Loucy (cell line): Measurements from ENCODE around the gene RAD51B.
A peak's percentile ranks its signal among the peaks of the same experiment; 100 is the strongest.

Experiments used
- H2AFZ ChIP-seq: fragments of 200-600 bp; sonication (generic); 2 replicates; pipeline ENCODE4 v1.6.0; 2016; ENCODE audit warnings: antibody characterized with exemption, mild to moderate bottlenecking, low read length, moderate library complexity
- H3F3A ChIP-seq: fragments of 200-600 bp; 2 replicates; pipeline ENCODE4 v1.6.0; 2016; ENCODE audit warnings: antibody characterized with exemption, low read depth, mild to moderate bottlenecking
- H3K27me3 ChIP-seq: fragments of 200-600 bp; sonication (generic); 2 replicates; pipeline ENCODE4 v1.6.1; 2014; ENCODE audit warnings: low read length, mild to moderate bottlenecking; ENCODE audit not compliant: insufficient read depth, poor library complexity, severe bottlenecking
- H3K36me3 ChIP-seq: fragments of 200-600 bp; sonication (generic); 2 replicates; pipeline ENCODE4 v1.6.1; 2016; ENCODE audit warnings: low read length; ENCODE audit not compliant: insufficient read depth
- H3K4me1 ChIP-seq: fragments of 200-600 bp; sonication (generic); 2 replicates; pipeline ENCODE4 v1.5.1; 2014; ENCODE audit warnings: low read length, mild to moderate bottlenecking; ENCODE audit not compliant: insufficient read depth, poor library complexity, severe bottlenecking
- H3K4me2 ChIP-seq: fragments of 200-600 bp; sonication (generic); 2 replicates; pipeline ENCODE4 v1.6.0; 2014; ENCODE audit warnings: antibody characterized with exemption, low read length, low read depth, mild to moderate bottlenecking; ENCODE audit not compliant: poor library complexity, severe bottlenecking
- H3K4me3 ChIP-seq: fragments of 200-600 bp; sonication (generic); 2 replicates; pipeline ENCODE4 v1.5.1; 2014; ENCODE audit warnings: low read length, mild to moderate bottlenecking, mixed read lengths; ENCODE audit not compliant: poor library complexity, severe bottlenecking
- H3K79me2 ChIP-seq: fragments of 200-600 bp; sonication (generic); 2 replicates; pipeline ENCODE4 v1.6.1; 2014; ENCODE audit warnings: low read length; ENCODE audit not compliant: insufficient read depth
- H3K9ac ChIP-seq: fragments of 200-600 bp; sonication (generic); 2 replicates; pipeline ENCODE4 v1.6.0; 2014; ENCODE audit warnings: mild to moderate bottlenecking, low read depth, low read length, moderate library complexity; ENCODE audit not compliant: poor library complexity, severe bottlenecking
- H3K9me2 ChIP-seq: fragments of 200-600 bp; sonication (generic); replicated peaks from 2 replicates; pipeline ENCODE4 v1.6.1; 2016; ENCODE audit warnings: low read depth, low read length, mixed read lengths
- H3K9me3 ChIP-seq: fragments of 200-600 bp; sonication (generic); 2 replicates; pipeline ENCODE4 v1.6.1; 2014; ENCODE audit warnings: mild to moderate bottlenecking, antibody characterized with exemption, low read length, low read depth; ENCODE audit not compliant: insufficient read depth
- H4K20me1 ChIP-seq: fragments of 200-600 bp; sonication (generic); 2 replicates; pipeline ENCODE4 v1.6.0; 2014; ENCODE audit warnings: antibody characterized with exemption, low read length, mild to moderate bottlenecking; ENCODE audit not compliant: insufficient read depth, poor library complexity, severe bottlenecking
- CTCF ChIP-seq: fragments of 200-600 bp; sonication (generic); conservative IDR thresholded peaks from 2 replicates; pipeline ENCODE4 v1.5.1; 2014; ENCODE audit warnings: mild to moderate bottlenecking, antibody characterized with exemption, low read length
- EZH2phosphoT487 ChIP-seq: fragments of 200-600 bp; IDR thresholded peaks from 2 replicates; pipeline ENCODE4 v1.6.1; 2018; ENCODE audit warnings: antibody characterized with exemption, mild to moderate bottlenecking, moderate library complexity, borderline replicate concordance

The RAD51B gene

DNA sequence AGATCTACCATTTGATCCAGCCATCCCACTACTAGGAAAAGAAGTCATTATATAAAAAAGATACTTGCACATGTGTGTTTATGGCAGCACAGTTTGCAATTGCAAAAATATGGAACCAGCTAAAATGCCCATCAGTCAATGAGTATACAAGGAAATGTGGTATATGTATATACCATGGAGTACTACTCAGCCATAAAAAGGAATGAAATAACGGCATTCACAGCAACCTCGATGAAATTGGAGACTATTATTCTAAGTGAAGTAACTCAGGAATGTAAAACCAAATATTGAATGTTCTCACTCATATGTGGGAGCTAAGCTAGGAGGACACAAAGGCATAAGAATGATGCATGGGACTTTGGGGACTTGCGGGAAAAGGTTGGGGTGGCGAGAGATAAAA is 402.6 kb downstream of the RAD51B start:
- H3K36me3 ChIP-seq, result no peaks in the 10 kb centered on the region
- H4K20me1 ChIP-seq, result no peaks in the 10 kb centered on the region
- no peaks in the 10 kb centered on the region for H3K9me3 ChIP-seq
- H3F3A ChIP-seq, result no peaks in the 10 kb centered on the region
- H2AFZ ChIP-seq, result no peak overlapping the region
- TF ChIP-seq CTCF (no peak), EZH2phosphoT487 (no peak)
- H3K79me2 ChIP-seq, result no peaks in the 10 kb centered on the region
- no peaks in the 10 kb centered on the region for H3K27me3 ChIP-seq
- peaks cover 13% of the 10 kb centered on the region for H3K4me1 ChIP-seq
- H3K9me2 ChIP-seq, result no peaks in the 10 kb centered on the region
- no peak overlapping the region for H3K4me3 ChIP-seq
- no peak overlapping the region for H3K9ac ChIP-seq
- no peak overlapping the region for H3K4me2 ChIP-seq

- Histone ChIP-seq H3K9ac (no peak overlapping the region), H3K9me2 (no peaks in the 10 kb centered on the region), H3K27me3 (no peaks in the 10 kb centered on the region), H3K4me1 (peaks cover 8% of the 10 kb centered on the region), H3K36me3 (no peaks in the 10 kb centered on the region), H2AFZ (no peak overlapping the region), H3K4me2 (no peak overlapping the region), H3K9me3 (no peaks in the 10 kb centered on the region), H3K4me3 (no peak overlapping the region), H3F3A (no peaks in the 10 kb centered on the region), H4K20me1 (no peaks in the 10 kb centered on the region), H3K79me2 (no peaks in the 10 kb centered on the region)
- TF ChIP-seq EZH2phosphoT487 (no peak), CTCF (no peak)
These were observed 403.1 kb downstream of the RAD51B start for GRCh38 chr14:68222726-68223125.

DNA sequence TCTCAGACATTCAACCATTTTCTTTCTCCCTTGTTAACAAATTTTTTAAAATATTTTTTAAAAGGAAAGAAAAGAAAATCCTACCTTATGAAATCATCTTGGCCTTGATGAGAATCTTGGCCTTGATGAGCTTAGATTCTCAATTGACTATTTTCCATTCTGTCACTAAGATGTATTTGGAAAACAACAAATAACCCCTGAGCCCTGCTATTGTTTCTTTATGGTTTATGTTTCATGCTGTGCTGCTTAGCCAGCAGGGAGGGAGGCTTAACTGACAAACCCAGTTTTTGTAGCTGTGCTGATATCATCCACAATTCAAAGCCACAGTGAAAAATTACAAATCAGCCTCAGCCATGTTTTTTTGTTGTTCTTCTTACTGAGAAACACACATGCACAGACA is 404.1 kb downstream of the RAD51B start:
- Histone ChIP-seq H3K4me2 (no peak overlapping the region), H3K36me3 (no peaks in the 10 kb centered on the region), H3K4me1 (peaks cover 6% of the 10 kb centered on the region), H4K20me1 (no peaks in the 10 kb centered on the region), H3K9me3 (no peaks in the 10 kb centered on the region), H2AFZ (peak overlapping the region; percentile 41; the same call in 1 of the 2 replicates), H3K4me3 (no peak overlapping the region), H3K79me2 (no peaks in the 10 kb centered on the region), H3K9ac (no peak overlapping the region), H3K9me2 (no peaks in the 10 kb centered on the region), H3F3A (no peaks in the 10 kb centered on the region), H3K27me3 (no peaks in the 10 kb centered on the region)
- TF ChIP-seq EZH2phosphoT487 (no peak), CTCF (no peak)
